Heart left ventricle (tissue), 16 donors: ENCODE data around the gene C2CD4A. TPM values are rescaled to one million over a fixed set of nuclear protein-coding genes. Genes with fewer than 3 reads are reported as not detected.
A peak's percentile ranks its signal among the peaks of the same experiment; 100 is the strongest.

Source experiments
- ATAC-seq, 4 donors: fragments of 200-7000 bp; cut with Tn5 transposase; one replicate each; pipeline ENCODE4 v1.9.1; 2020 to 2022; ENCODE audit warnings: moderate library complexity in 4 of 4, mild to moderate bottlenecking in 3 of 4, moderate number of reproducible peaks in 1 of 4
- DNase-seq, 5 donors: peaks; one replicate each; pipeline ENCODE4 v3.0.0-alpha.2; 2020
- H3K27ac ChIP-seq, 12 donors: fragments of 200-600 bp; sonication (generic) in 4 of 12; one replicate each; pipeline versions ENCODE4 v1.5.0 to v1.8.0; 2016 to 2022; ENCODE audit warnings: mild to moderate bottlenecking in 2 of 12
- H3K27me3 ChIP-seq, 9 donors: fragments of 200-600 bp; sonication (generic) in 2 of 9; one replicate each; pipeline versions ENCODE4 v1.5.1 to v1.8.0; 2016 to 2022; ENCODE audit warnings: mild to moderate bottlenecking in 3 of 9
- H3K36me3 ChIP-seq, 9 donors: fragments of 200-600 bp; sonication (generic) in 2 of 9; one replicate each; pipeline versions ENCODE4 v1.5.0 to v1.8.0; 2018 to 2022; ENCODE audit warnings: mild to moderate bottlenecking in 2 of 9
- H3K4me1 ChIP-seq, 12 donors: fragments of 200-600 bp; sonication (generic) in 4 of 12; one replicate each; pipeline versions ENCODE4 v1.5.0 to v1.8.0; 2016 to 2022; ENCODE audit warnings: mild to moderate bottlenecking in 3 of 12
- H3K4me3 ChIP-seq, 12 donors: fragments of 200-600 bp; sonication (generic) in 4 of 12; one replicate each; pipeline versions ENCODE4 v1.5.0 to v1.8.0; 2017 to 2022; ENCODE audit warnings: mild to moderate bottlenecking in 9 of 12, moderate library complexity in 4 of 12
- H3K9me3 ChIP-seq, 12 donors: fragments of 200-600 bp; sonication (generic) in 4 of 12; one replicate each; pipeline versions ENCODE4 v1.5.0 to v1.8.0; 2016 to 2022; ENCODE audit warnings: mild to moderate bottlenecking in 1 of 12
- POLR2A ChIP-seq, 2 donors: fragments of 450-650 bp; IDR thresholded peaks; one replicate each; pipeline ENCODE4 v1.6.1; 2017; ENCODE audit warnings: antibody characterized with exemption in 2 of 2, mild to moderate bottlenecking in 2 of 2, moderate library complexity in 2 of 2
- WGBS, 4 donors: extraction: QIAGEN DNeasy Blood & Tissue Kit in 2 of 4; methylation state at CpG; one replicate each; pipeline versions ENCODE4 v1.1.5 to v1.1.7; 2013 to 2018; 5-methylcytosine and 5-hydroxymethylcytosine counted together
- intact Hi-C, 10 donors: fragments of 100-400 bp; cut with DNase I; formaldehyde crosslinking; loops; one replicate each; pipeline versions ENCODE4 v1.11.1 to v1.14.2; 2022
- polyA plus RNA-seq, 2 donors: library from polyadenylated mRNA; stranded (reverse); fragments of 200-250 nt; gene quantifications; one replicate each; pipeline ENCODE4 v1.2.3, GENCODE V29; 2013
- total RNA-seq, 9 donors: library from RNA; depleted of rRNA in 2 of 9; stranded (reverse); fragments of >200 nt in 2 of 9; fragmentation: NEBNext Ultra II Directional in 3 of 9; extraction: Animal tissue kit (Norgen Biotek cat#: 25700) in 3 of 9; gene quantifications; one replicate each; pipeline versions ENCODE4 v1.1.0 to v1.2.4, GENCODE V29; 2016 to 2023
- TF ChIP-seq, protein P1 (sequence below), 12 donors: fragments of 200-600 bp; sonication (generic) in 4 of 12; IDR thresholded peaks; one replicate each; pipeline versions ENCODE4 v1.5.0 to v1.8.0; 2018 to 2022; ENCODE audit warnings: antibody characterized with exemption in 12 of 12, mild to moderate bottlenecking in 5 of 12
- donor health status: ischemic (EF 13 %, LVEDD 7.1; RV severe dilation, severe dysfunction).
- donor health status: healthy with polysubstance abuse.
- donor health status: DM: no; HTN: yes; CAD: no.
- donor health status: DM: no; HTN: no; CAD: no.
- donor health status: ischemic (EF 25% LVEDD 6.9; RV normal size, moderate dysfunction).
- donor health status: ischemic (EF 25% LVEDD 5.7; RV mildly dilated, moderate dysfunction).
- donor health status: healthy.
- donor health status: DM: yes; HTN: yes; CAD: no.
- donor health status: ischemic (EF 35%, LVEDD 5.7; RV mildly dilated, moderate dysfunction).
- donor health status: nonischemic (EF 11% LVEDD 7.7; RV severe dilation, severe dysfunction).
- donor health status: DM: yes; HTN: yes; CAD: no.
- donor health status: PGD.
- donor health status: ischemic (EF 29% LVEDD 5.4; RV normal size, mild dysfunction).
- donor health status: nonischemic (EF 23%, LVEDD 6.1; RV moderate dilation, normal function).

The C2CD4A gene
- total and polyA plus RNA-seq, 11 donors = 0.04 TPM; not detected in 10

DNA sequence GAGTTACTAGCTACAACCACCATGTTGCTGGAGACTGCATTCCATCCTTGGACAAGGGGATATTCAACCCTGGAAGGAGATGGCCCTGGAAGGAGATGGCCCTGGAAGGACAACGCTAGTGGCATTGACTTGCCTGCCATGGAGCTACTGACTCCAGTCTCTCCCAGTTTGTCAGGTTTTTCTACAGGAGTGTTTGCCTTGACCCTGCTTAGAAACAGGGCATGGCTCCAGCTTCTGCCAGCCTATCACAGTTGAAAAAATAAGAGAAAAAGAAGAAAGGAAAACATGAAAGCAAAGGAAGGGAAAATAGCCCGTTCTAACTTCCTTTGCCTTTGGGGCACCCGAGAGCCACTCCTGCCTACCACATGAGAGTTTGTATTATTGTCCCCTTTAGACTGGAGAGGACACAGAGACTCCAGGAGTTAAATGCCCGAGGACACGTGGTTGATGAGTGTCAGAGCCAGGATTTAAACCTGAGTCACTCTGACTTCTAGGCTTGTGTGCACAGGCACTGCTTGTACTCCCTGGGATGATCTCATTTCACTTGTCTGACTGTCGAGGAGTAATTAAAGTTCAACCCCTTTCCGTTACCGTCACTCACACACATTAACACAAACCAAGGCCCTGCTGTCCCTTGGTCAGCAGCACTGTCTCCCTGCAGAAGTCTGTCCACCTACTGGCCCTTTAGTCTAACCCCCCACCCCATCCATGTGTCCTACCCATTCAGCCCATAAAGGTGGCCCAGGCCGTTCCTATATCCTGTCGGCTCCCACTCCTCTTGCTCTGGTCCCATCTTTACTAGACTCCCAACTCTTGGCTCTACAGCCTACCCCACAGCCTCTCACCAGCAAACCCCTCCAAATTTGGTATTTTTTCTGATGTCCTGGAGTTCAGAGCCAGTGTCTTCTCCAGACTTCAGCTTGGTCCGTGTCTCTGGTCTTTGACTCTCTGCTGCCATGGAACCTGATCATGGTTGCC, 46.1 kb downstream of the C2CD4A start:
- Histone ChIP-seq H3K36me3 (no peaks in the 10 kb centered on the region), H3K4me3 (no peak overlapping the region), H3K9me3 (no peaks in the 10 kb centered on the region), H3K27ac (no peak overlapping the region), H3K4me1 (peaks cover 0 to 15% (median 3%) of the 10 kb centered on the region in 12 donors), H3K27me3 (no peaks in the 10 kb centered on the region)
- DNase-seq = no peak
- WGBS, 4 donors = 84 to 88% (median 86%) methylated on average over 11 of the region's 11 CpGs
- intact Hi-C loops = no loop called here
- TF ChIP-seq, protein P1, sequence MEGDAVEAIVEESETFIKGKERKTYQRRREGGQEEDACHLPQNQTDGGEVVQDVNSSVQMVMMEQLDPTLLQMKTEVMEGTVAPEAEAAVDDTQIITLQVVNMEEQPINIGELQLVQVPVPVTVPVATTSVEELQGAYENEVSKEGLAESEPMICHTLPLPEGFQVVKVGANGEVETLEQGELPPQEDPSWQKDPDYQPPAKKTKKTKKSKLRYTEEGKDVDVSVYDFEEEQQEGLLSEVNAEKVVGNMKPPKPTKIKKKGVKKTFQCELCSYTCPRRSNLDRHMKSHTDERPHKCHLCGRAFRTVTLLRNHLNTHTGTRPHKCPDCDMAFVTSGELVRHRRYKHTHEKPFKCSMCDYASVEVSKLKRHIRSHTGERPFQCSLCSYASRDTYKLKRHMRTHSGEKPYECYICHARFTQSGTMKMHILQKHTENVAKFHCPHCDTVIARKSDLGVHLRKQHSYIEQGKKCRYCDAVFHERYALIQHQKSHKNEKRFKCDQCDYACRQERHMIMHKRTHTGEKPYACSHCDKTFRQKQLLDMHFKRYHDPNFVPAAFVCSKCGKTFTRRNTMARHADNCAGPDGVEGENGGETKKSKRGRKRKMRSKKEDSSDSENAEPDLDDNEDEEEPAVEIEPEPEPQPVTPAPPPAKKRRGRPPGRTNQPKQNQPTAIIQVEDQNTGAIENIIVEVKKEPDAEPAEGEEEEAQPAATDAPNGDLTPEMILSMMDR (IDR thresholded peaks at IDR 0.05) = no peak
- TF ChIP-seq POLR2A (IDR thresholded peaks at IDR 0.05) = no peak
- ATAC-seq = peak in 3 of 4 donors; percentile 22 to 71 (median 68)

DNA sequence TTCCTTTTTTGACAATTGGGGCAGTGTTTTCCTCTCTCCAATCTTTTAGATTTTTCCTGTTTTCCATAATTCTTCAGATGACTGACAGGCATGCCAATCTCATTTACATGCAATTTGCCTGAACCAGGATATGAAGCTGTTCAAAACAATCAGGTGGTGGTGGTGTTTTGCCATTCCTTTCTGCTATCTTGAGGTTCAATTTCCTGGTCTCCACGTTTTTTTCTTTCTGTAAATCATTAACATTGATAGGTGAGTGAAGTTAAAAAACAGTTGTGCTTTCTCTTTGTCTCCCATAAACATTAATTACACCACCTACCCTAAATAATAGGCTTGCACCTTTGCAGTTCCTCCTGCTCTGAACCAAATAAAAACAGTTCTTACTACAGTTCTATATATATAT, 49.1 kb downstream of the C2CD4A start:
- Histone ChIP-seq H3K27me3 (no peaks in the 10 kb centered on the region), H3K9me3 (no peaks in the 10 kb centered on the region), H3K4me3 (no peak overlapping the region), H3K4me1 (peaks cover 0 to 31% (median 8%) of the 10 kb centered on the region in 12 donors), H3K27ac (no peak overlapping the region), H3K36me3 (no peaks in the 10 kb centered on the region)
- no peak for DNase-seq
- no peak for ATAC-seq
- 32 to 43% (median 40%) methylated on average over 1 of the region's 1 CpG for WGBS, 4 donors
- TF ChIP-seq, protein P1 (IDR thresholded peaks at IDR 0.05) = no peak
- TF ChIP-seq POLR2A (IDR thresholded peaks at IDR 0.05) = no peak
- intact Hi-C loops = no loop called here

DNA sequence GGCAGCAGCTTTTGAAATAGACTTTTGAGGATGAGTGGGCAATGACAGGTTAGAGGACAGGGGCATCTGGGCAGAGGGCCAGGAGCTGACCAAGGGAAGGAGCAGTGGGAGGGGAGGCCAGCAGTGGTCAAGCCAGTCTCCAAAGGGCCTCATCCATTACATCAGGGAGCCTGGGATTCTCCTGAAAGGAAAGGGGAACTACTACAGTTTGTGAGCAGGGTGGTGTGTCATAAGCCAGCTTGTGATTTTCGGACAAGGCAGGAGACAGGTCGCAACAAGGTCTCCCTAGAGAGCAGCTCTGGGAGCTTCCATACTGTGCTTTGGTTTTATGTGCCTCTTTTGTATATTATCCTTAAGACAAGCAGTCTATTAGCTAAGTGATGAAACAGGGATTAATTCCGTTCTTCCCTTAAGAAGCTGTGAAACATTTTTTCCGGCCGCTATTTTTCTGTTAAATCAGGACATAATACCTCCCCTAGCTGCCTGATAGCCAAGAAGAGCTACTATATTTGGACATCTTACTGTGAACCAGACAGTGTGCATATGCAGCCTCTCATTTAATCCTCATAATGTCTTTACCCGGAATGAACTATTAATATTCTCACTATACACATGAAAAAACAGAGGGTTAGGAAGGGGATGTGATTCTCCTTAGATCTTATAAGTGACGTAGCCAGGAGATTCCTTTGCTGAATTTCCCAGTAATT, 51.9 kb downstream of the C2CD4A start:
- DNase-seq (no peak), ATAC-seq (peak in 1 of 4 donors; percentile 23)
- no peaks in the 10 kb centered on the region for H3K9me3 ChIP-seq
- no peaks in the 10 kb centered on the region for H3K36me3 ChIP-seq
- 60 to 71% (median 65%) methylated on average over 7 of the region's 7 CpGs for WGBS, 4 donors
- intact Hi-C loops = no loop called here
- H3K27ac ChIP-seq = peak overlapping the region in 11 of 12 donors; percentile 33 to 87 (median 58)
- TF ChIP-seq, protein P1 (IDR thresholded peaks at IDR 0.05) = no peak
- no peak for TF ChIP-seq POLR2A (IDR thresholded peaks at IDR 0.05)
- peak overlapping the region in 8 of 12 donors; percentile 6 to 47 (median 32) for H3K4me3 ChIP-seq
- peaks cover 0 to 40% (median 8%) of the 10 kb centered on the region in 12 donors for H3K4me1 ChIP-seq
- H3K27me3 ChIP-seq = no peaks in the 10 kb centered on the region
